ENCODE measurements around the gene ZC3H18.

The ZC3H18 gene

DNA sequence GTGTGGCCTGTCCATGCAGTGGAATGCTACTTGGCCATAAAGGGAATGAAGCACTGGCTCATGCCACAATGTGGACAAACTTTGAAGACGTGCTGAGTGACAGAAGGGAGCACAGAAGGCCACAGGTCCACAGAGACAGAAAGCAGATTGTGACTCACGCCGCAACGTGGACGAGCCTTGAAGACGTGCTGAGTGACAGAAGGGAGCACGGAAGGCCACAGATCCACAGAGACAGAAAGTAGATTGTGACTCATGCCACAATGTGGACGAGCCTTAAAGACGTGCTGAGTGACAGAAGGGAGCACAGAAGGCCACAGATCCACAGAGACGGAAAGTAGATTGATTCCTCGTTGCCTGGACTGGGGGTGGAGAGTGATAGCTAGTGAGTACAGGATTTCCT is 19.2 kb downstream of the ZC3H18 start:
- no peak for DNase-seq
- Histone ChIP-seq H3F3A (ENCODE audit: insufficient read depth, low read length) (no peaks in the 10 kb centered on the region), H3K4me1 (ENCODE audit: low read length) (no peaks in the 10 kb centered on the region), H4K20me1 (ENCODE audit: insufficient read depth, low read length) (no peaks in the 10 kb centered on the region), H3K27ac (ENCODE audit: low read length) (no peak overlapping the region), H3K9me2 (replicated peaks; ENCODE audit: insufficient read depth, low read length) (no peaks in the 10 kb centered on the region), H3K9me3 (replicated peaks; ENCODE audit: insufficient read depth, low read length) (no peaks in the 10 kb centered on the region), H3K4me3 (ENCODE audit: low read length) (no peak overlapping the region), H3K27me3 (replicated peaks; ENCODE audit: insufficient read depth, low read length) (no peaks in the 10 kb centered on the region), H3K36me3 (replicated peaks; ENCODE audit: insufficient read depth, low read length) (no peaks in the 10 kb centered on the region), H3K79me2 (ENCODE audit: low read length) (peaks cover 30% of the 10 kb centered on the region), H3K9ac (ENCODE audit: low read length) (no peak overlapping the region), H2AFZ (ENCODE audit: low read length) (no peak overlapping the region), H3K4me2 (ENCODE audit: low read depth, low read length) (no peak overlapping the region)
- TF ChIP-seq EZH2 (optimal IDR thresholded peaks at IDR 0.05; ENCODE audit: low read depth, low read length) = no peak
- TF ChIP-seq EZH2phosphoT487 (IDR thresholded peaks at IDR 0.05; ENCODE audit: low read length) = no peak
- TF ChIP-seq, protein P1, sequence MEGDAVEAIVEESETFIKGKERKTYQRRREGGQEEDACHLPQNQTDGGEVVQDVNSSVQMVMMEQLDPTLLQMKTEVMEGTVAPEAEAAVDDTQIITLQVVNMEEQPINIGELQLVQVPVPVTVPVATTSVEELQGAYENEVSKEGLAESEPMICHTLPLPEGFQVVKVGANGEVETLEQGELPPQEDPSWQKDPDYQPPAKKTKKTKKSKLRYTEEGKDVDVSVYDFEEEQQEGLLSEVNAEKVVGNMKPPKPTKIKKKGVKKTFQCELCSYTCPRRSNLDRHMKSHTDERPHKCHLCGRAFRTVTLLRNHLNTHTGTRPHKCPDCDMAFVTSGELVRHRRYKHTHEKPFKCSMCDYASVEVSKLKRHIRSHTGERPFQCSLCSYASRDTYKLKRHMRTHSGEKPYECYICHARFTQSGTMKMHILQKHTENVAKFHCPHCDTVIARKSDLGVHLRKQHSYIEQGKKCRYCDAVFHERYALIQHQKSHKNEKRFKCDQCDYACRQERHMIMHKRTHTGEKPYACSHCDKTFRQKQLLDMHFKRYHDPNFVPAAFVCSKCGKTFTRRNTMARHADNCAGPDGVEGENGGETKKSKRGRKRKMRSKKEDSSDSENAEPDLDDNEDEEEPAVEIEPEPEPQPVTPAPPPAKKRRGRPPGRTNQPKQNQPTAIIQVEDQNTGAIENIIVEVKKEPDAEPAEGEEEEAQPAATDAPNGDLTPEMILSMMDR (IDR thresholded peaks at IDR 0.05; ENCODE audit: low read length) = no peak

DNA sequence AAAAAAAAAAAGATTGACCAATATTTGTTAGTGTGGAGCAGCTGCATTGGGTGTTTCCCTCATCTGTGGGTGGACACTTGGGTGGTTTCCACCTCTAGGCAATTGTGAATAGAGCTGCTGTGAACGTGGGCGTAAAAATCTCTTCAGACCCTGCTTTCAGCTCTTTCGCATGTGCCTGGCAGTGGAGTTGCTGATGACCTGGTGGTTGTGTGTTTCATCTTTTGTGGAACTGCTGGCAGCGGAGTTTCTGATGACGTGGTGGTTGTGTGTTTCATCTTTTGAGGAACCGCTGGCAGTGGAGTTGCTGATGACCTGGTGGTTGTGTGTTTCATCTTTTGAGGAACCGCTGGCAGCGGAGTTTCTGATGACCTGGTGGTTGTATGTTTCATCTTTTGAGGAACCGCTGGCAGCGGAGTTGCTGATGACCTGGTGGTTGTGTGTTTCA is 21.4 kb downstream of the ZC3H18 start:
- no peaks in the 10 kb centered on the region for H3K9me2 ChIP-seq (replicated peaks; ENCODE audit: insufficient read depth, low read length)
- H3K79me2 ChIP-seq (ENCODE audit: low read length) = peaks cover 15% of the 10 kb centered on the region
- no peak overlapping the region for H3K9ac ChIP-seq (ENCODE audit: low read length)
- no peaks in the 10 kb centered on the region for H3K36me3 ChIP-seq (replicated peaks; ENCODE audit: insufficient read depth, low read length)
- peaks cover 6% of the 10 kb centered on the region; the same call in 1 of the 2 replicates for H3F3A ChIP-seq (ENCODE audit: insufficient read depth, low read length)
- H2AFZ ChIP-seq (ENCODE audit: low read length) = no peak overlapping the region
- peak; percentile 7 for DNase-seq
- H3K27me3 ChIP-seq (replicated peaks; ENCODE audit: insufficient read depth, low read length) = no peaks in the 10 kb centered on the region
- TF ChIP-seq EZH2phosphoT487 (IDR thresholded peaks at IDR 0.05; ENCODE audit: low read length) (no peak), EZH2 (optimal IDR thresholded peaks at IDR 0.05; ENCODE audit: low read depth, low read length) (no peak)
- TF ChIP-seq, protein P1 (IDR thresholded peaks at IDR 0.05; ENCODE audit: low read length) = no peak
- no peak overlapping the region for H3K4me2 ChIP-seq (ENCODE audit: low read depth, low read length)
- peak overlapping the region; percentile 46; the same call in 1 of the 2 replicates for H3K27ac ChIP-seq (ENCODE audit: low read length)
- H4K20me1 ChIP-seq (ENCODE audit: insufficient read depth, low read length) = no peaks in the 10 kb centered on the region
- 0 out of 2 replicates have a peak, but pooled peaks cover 5% of the 10 kb centered on the region for H3K4me1 ChIP-seq (ENCODE audit: low read length)
- no peak overlapping the region for H3K4me3 ChIP-seq (ENCODE audit: low read length)
- H3K9me3 ChIP-seq (replicated peaks; ENCODE audit: insufficient read depth, low read length) = no peaks in the 10 kb centered on the region

DNA sequence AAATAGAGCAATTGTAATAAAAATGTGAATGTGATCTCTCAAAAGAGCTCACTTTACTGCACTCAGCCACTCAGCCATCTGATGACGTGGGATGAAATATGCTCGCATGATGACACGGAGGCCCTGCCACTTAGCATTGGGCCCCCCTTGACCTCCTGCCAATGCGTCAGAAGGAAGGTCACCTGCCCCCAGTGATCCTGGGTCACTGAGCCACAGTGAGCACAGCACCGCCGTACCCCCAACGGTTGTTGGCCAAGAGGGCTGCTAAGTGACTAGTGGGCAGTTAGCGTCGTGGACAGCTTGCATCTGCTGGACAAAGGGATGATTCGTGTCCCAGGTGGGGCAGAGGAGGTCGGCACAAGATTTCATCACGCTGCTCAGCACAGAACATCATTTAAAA is 22.9 kb downstream of the ZC3H18 start:
- Histone ChIP-seq H4K20me1 (ENCODE audit: insufficient read depth, low read length) (no peaks in the 10 kb centered on the region), H3K4me1 (ENCODE audit: low read length) (peaks cover 16% of the 10 kb centered on the region), H3K36me3 (replicated peaks; ENCODE audit: insufficient read depth, low read length) (no peaks in the 10 kb centered on the region), H3K9me2 (replicated peaks; ENCODE audit: insufficient read depth, low read length) (no peaks in the 10 kb centered on the region), H3K9ac (ENCODE audit: low read length) (no peak overlapping the region), H3K27ac (ENCODE audit: low read length) (no peak overlapping the region), H3F3A (ENCODE audit: insufficient read depth, low read length) (peaks cover 20% of the 10 kb centered on the region), H3K4me2 (ENCODE audit: low read depth, low read length) (no peak overlapping the region), H3K27me3 (replicated peaks; ENCODE audit: insufficient read depth, low read length) (no peaks in the 10 kb centered on the region), H2AFZ (ENCODE audit: low read length) (no peak overlapping the region), H3K9me3 (replicated peaks; ENCODE audit: insufficient read depth, low read length) (no peaks in the 10 kb centered on the region), H3K79me2 (ENCODE audit: low read length) (peaks cover 15% of the 10 kb centered on the region), H3K4me3 (ENCODE audit: low read length) (no peak overlapping the region)
- TF ChIP-seq, protein P1 (IDR thresholded peaks at IDR 0.05; ENCODE audit: low read length) = no peak
- TF ChIP-seq EZH2phosphoT487 (IDR thresholded peaks at IDR 0.05; ENCODE audit: low read length) (no peak), EZH2 (optimal IDR thresholded peaks at IDR 0.05; ENCODE audit: low read depth, low read length) (no peak)
- DNase-seq = no peak

Measured in MM.1S (cell line).